ENCODE measurements around the gene DPAGT1. TPM values are rescaled to one million over a fixed set of nuclear protein-coding genes. Genes with fewer than 3 reads are reported as not detected.

Gene DPAGT1
- total and polyA plus RNA-seq, 2 experiments from 2014 or later = 37.2 to 52.6 TPM

DNA sequence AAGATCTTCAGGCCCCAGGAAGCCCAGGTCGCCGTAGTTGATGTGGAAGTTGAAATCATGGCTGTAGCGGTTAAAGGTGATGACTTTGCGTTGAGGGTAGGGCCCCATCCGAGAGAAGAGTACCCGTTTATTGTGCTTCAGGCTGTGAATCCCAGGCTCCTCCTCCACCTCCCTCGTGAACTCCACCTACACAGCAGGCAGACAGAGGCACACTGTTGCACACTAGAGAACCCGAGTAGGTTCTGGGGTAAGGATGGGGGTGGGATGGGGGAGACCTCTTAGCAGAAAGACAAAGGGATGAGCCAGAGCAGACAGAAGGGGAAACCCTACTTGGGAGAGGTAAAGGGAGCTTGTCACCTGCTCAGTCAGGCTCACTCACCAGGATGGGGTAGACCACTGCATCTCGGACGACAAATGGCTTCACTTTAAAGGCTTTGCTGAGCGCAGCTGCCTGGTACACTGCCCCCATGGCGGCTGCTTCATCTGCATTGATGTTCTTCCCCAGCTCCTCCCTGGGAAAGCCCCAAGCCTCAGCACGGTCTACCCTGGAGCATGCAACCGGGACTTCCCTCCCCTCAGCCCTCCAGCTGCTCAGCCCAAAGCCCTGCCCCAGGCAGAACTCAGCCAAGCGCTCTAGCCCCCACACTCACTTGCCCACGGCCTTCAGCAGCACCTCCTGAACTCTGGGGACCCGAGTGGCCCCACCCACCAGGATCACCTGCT lies 50.1 kb downstream of the DPAGT1 start:
- Histone ChIP-seq H3K4me2 (no peak overlapping the region), H2AFZ (no peak overlapping the region), H3F3A (replicated peaks; ENCODE audit: low read depth) (peaks cover 7% of the 10 kb centered on the region; the same call in 1 of the 2 replicates), H3K9me2 (ENCODE audit: insufficient read depth) (no peaks in the 10 kb centered on the region), H4K20me1 (replicated peaks; ENCODE audit: insufficient read depth) (peaks cover 31% of the 10 kb centered on the region), H3K4me3 (no peak overlapping the region), H3K27ac (ENCODE audit: low read depth) (no peak overlapping the region), H3K27me3 (ENCODE audit: insufficient read depth) (no peaks in the 10 kb centered on the region), H3K36me3 (ENCODE audit: insufficient read depth) (peaks cover 66% of the 10 kb centered on the region), H3K4me1 (ENCODE audit: insufficient read depth) (peaks cover 8% of the 10 kb centered on the region), H3K79me2 (replicated peaks; ENCODE audit: insufficient read depth) (peaks cover 36% of the 10 kb centered on the region)
- H3K9me3 Mint-ChIP-seq = no peaks in the 10 kb centered on the region
- peaks cover 17% of the 10 kb centered on the region for H3K27me3 Mint-ChIP-seq (ENCODE audit: insufficient read depth, low read depth, poor library complexity)
- H3K4me1 Mint-ChIP-seq = peaks cover 9% of the 10 kb centered on the region
- ATAC-seq (no peak), DNase-seq (ENCODE audit: low spot score) (no peak)
- TF ChIP-seq POLR2AphosphoS5 (IDR thresholded peaks at IDR 0.05; ENCODE audit: low read depth) = no peak
- TF ChIP-seq, protein P1, sequence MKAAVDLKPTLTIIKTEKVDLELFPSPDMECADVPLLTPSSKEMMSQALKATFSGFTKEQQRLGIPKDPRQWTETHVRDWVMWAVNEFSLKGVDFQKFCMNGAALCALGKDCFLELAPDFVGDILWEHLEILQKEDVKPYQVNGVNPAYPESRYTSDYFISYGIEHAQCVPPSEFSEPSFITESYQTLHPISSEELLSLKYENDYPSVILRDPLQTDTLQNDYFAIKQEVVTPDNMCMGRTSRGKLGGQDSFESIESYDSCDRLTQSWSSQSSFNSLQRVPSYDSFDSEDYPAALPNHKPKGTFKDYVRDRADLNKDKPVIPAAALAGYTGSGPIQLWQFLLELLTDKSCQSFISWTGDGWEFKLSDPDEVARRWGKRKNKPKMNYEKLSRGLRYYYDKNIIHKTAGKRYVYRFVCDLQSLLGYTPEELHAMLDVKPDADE (IDR thresholded peaks at IDR 0.05) = no peak
- TF ChIP-seq, protein P2, sequence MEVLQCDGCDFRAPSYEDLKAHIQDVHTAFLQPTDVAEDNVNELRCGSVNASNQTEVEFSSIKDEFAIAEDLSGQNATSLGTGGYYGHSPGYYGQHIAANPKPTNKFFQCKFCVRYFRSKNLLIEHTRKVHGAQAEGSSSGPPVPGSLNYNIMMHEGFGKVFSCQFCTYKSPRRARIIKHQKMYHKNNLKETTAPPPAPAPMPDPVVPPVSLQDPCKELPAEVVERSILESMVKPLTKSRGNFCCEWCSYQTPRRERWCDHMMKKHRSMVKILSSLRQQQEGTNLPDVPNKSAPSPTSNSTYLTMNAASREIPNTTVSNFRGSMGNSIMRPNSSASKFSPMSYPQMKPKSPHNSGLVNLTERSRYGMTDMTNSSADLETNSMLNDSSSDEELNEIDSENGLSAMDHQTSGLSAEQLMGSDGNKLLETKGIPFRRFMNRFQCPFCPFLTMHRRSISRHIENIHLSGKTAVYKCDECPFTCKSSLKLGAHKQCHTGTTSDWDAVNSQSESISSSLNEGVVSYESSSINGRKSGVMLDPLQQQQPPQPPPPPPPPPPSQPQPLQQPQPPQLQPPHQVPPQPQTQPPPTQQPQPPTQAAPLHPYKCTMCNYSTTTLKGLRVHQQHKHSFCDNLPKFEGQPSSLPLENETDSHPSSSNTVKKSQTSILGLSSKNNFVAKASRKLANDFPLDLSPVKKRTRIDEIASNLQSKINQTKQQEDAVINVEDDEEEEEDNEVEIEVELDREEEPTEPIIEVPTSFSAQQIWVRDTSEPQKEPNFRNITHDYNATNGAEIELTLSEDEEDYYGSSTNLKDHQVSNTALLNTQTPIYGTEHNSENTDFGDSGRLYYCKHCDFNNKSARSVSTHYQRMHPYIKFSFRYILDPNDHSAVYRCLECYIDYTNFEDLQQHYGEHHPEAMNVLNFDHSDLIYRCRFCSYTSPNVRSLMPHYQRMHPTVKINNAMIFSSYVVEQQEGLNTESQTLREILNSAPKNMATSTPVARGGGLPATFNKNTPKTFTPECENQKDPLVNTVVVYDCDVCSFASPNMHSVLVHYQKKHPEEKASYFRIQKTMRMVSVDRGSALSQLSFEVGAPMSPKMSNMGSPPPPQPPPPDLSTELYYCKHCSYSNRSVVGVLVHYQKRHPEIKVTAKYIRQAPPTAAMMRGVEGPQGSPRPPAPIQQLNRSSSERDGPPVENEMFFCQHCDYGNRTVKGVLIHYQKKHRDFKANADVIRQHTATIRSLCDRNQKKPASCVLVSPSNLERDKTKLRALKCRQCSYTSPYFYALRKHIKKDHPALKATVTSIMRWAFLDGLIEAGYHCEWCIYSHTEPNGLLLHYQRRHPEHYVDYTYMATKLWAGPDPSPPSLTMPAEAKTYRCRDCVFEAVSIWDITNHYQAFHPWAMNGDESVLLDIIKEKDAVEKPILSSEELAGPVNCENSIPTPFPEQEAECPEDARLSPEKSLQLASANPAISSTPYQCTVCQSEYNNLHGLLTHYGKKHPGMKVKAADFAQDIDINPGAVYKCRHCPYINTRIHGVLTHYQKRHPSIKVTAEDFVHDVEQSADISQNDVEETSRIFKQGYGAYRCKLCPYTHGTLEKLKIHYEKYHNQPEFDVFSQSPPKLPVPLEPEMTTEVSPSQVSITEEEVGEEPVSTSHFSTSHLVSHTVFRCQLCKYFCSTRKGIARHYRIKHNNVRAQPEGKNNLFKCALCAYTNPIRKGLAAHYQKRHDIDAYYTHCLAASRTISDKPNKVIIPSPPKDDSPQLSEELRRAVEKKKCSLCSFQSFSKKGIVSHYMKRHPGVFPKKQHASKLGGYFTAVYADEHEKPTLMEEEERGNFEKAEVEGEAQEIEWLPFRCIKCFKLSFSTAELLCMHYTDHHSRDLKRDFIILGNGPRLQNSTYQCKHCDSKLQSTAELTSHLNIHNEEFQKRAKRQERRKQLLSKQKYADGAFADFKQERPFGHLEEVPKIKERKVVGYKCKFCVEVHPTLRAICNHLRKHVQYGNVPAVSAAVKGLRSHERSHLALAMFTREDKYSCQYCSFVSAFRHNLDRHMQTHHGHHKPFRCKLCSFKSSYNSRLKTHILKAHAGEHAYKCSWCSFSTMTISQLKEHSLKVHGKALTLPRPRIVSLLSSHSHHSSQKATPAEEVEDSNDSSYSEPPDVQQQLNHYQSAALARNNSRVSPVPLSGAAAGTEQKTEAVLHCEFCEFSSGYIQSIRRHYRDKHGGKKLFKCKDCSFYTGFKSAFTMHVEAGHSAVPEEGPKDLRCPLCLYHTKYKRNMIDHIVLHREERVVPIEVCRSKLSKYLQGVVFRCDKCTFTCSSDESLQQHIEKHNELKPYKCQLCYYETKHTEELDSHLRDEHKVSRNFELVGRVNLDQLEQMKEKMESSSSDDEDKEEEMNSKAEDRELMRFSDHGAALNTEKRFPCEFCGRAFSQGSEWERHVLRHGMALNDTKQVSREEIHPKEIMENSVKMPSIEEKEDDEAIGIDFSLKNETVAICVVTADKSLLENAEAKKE (CRISPR knock-in tag; IDR thresholded peaks at IDR 0.05) = no peak
- TF ChIP-seq, protein P3, sequence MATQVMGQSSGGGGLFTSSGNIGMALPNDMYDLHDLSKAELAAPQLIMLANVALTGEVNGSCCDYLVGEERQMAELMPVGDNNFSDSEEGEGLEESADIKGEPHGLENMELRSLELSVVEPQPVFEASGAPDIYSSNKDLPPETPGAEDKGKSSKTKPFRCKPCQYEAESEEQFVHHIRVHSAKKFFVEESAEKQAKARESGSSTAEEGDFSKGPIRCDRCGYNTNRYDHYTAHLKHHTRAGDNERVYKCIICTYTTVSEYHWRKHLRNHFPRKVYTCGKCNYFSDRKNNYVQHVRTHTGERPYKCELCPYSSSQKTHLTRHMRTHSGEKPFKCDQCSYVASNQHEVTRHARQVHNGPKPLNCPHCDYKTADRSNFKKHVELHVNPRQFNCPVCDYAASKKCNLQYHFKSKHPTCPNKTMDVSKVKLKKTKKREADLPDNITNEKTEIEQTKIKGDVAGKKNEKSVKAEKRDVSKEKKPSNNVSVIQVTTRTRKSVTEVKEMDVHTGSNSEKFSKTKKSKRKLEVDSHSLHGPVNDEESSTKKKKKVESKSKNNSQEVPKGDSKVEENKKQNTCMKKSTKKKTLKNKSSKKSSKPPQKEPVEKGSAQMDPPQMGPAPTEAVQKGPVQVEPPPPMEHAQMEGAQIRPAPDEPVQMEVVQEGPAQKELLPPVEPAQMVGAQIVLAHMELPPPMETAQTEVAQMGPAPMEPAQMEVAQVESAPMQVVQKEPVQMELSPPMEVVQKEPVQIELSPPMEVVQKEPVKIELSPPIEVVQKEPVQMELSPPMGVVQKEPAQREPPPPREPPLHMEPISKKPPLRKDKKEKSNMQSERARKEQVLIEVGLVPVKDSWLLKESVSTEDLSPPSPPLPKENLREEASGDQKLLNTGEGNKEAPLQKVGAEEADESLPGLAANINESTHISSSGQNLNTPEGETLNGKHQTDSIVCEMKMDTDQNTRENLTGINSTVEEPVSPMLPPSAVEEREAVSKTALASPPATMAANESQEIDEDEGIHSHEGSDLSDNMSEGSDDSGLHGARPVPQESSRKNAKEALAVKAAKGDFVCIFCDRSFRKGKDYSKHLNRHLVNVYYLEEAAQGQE (IDR thresholded peaks at IDR 0.05; ENCODE audit: unreplicated experiment) = no peak
- TF ChIP-seq EZH2 (IDR thresholded peaks at IDR 0.05; ENCODE audit: low read depth, unreplicated experiment) = no peak
- TF ChIP-seq ZNF114 (CRISPR knock-in tag; IDR thresholded peaks at IDR 0.05) = no peak
- no peak for TF ChIP-seq JUNB (IDR thresholded peaks at IDR 0.05; ENCODE audit: unreplicated experiment)
- no peak for TF ChIP-seq ZNF331 (CRISPR knock-in tag; IDR thresholded peaks at IDR 0.05; ENCODE audit: low read depth)
- no peak overlapping the region for H3K27ac Mint-ChIP-seq
- peaks cover 95% of the 10 kb centered on the region for H3K36me3 Mint-ChIP-seq (ENCODE audit: low read depth)
- H3K4me3 Mint-ChIP-seq = no peak overlapping the region

All from GM23338 (cell line).